GM19043 (cell line): ENCODE data around the gene HLA-DPA1.
"Not testable (repeated sequence)": the region's sequence is repeated elsewhere in the genome, so short reads cannot be mapped to it uniquely, and the experiment has no call there.

ENCODE experiments used
- ATAC-seq: cut with Tn5 transposase; IDR thresholded peaks from one replicate; pipeline ENCODE4 v1.9.1; 2021; ENCODE audit warnings: low read depth; ENCODE audit not compliant: unreplicated experiment

HLA-DPA1 gene

GRCh38 chr6:33066917-33067521 is 6.4 kb downstream of the HLA-DPA1 start:
- ATAC-seq, result no peak

GRCh38 chr6:33065312-33065711 is 8.1 kb downstream of the HLA-DPA1 start:
- no peak for ATAC-seq

- ATAC-seq, result no peak
Observed at GRCh38 chr6:33064723-33065122, 8.7 kb downstream of the HLA-DPA1 start.

- not testable (repeated sequence) for ATAC-seq
Observed at GRCh38 chr6:33063435-33063834, 10.0 kb downstream of the HLA-DPA1 start.

- peak; percentile 55 for ATAC-seq
Observed at GRCh38 chr6:33061987-33062386, 11.5 kb downstream of the HLA-DPA1 start.

- no peak for ATAC-seq
Observed at GRCh38 chr6:33057222-33058150, 16.0 kb downstream of the HLA-DPA1 start.

- no peak for ATAC-seq
Observed at GRCh38 chr6:33053230-33053629, 20.2 kb downstream of the HLA-DPA1 start.

GRCh38 chr6:33052627-33053026 is 20.8 kb downstream of the HLA-DPA1 start:
- ATAC-seq, result no peak

GRCh38 chr6:33050014-33050810 is 23.2 kb downstream of the HLA-DPA1 start:
- ATAC-seq, result no peak

GRCh38 chr6:33049323-33050013 is 24.0 kb downstream of the HLA-DPA1 start:
- no peak for ATAC-seq

- ATAC-seq, result no peak
Observed at GRCh38 chr6:33040157-33040556, 33.3 kb downstream of the HLA-DPA1 start.

- ATAC-seq, result no peak
Observed at GRCh38 chr6:33036535-33036934, 36.9 kb downstream of the HLA-DPA1 start.

GRCh38 chr6:33034554-33034953 is 38.9 kb downstream of the HLA-DPA1 start:
- no peak for ATAC-seq

- ATAC-seq, result no peak
Observed at GRCh38 chr6:33030245-33030644, 43.2 kb downstream of the HLA-DPA1 start.

- peak; percentile 77 for ATAC-seq
Observed at GRCh38 chr6:33029328-33030184, 43.9 kb downstream of the HLA-DPA1 start.

GRCh38 chr6:33028220-33028849 is 45.1 kb downstream of the HLA-DPA1 start:
- no peak for ATAC-seq

- no peak for ATAC-seq
Observed at GRCh38 chr6:33024521-33024920, 48.9 kb downstream of the HLA-DPA1 start.

GRCh38 chr6:33023536-33023935 is 49.9 kb downstream of the HLA-DPA1 start:
- no peak for ATAC-seq

GRCh38 chr6:33021917-33022316 is 51.5 kb downstream of the HLA-DPA1 start:
- no peak for ATAC-seq
